Tibial nerve (tissue), 4 donors: ENCODE results near the gene CLDND1. TPM values are rescaled to one million over a fixed set of nuclear protein-coding genes. Genes with fewer than 3 reads are reported as not detected.

Experiments
- DNase-seq, 2 donors: peaks; one replicate each; pipeline ENCODE4 v3.0.0-alpha.2; 2019; ENCODE audit warnings: low spot score in 2 of 2
- H3K27ac ChIP-seq, 4 donors: fragments of 200-600 bp; sonication (generic) in 3 of 4; one replicate each; pipeline ENCODE4 v1.5.1; 2017 to 2019; ENCODE audit warnings: mild to moderate bottlenecking in 1 of 4
- H3K27me3 ChIP-seq, 2 donors: fragments of 200-600 bp; sonication (generic) in 1 of 2; one replicate each; pipeline versions ENCODE4 v1.5.1 to v1.6.0; 2017 to 2019
- H3K36me3 ChIP-seq, 3 donors: fragments of 200-600 bp; sonication (generic); one replicate each; pipeline ENCODE4 v1.5.1; 2018 to 2019
- H3K4me1 ChIP-seq, 4 donors: fragments of 200-600 bp; sonication (generic) in 3 of 4; one replicate each; pipeline ENCODE4 v1.5.1; 2017 to 2019
- H3K4me3 ChIP-seq, 4 donors: fragments of 200-600 bp; sonication (generic) in 3 of 4; one replicate each; pipeline ENCODE4 v1.5.1; 2017 to 2019; ENCODE audit warnings: mild to moderate bottlenecking in 1 of 4, moderate library complexity in 1 of 4
- H3K9me3 ChIP-seq, 4 donors: fragments of 200-600 bp; sonication (generic) in 3 of 4; one replicate each; pipeline ENCODE4 v1.5.1; 2017 to 2019
- CTCF ChIP-seq, 5 experiments: fragments of 200-600 bp in 3 of 5; fragments of 450-650 bp in 2 of 5; sonication (generic) in 3 of 5; IDR thresholded peaks; one replicate each; pipeline ENCODE4 v1.5.1; 2016 to 2019; ENCODE audit warnings: antibody characterized with exemption in 5 of 5, mild to moderate bottlenecking in 3 of 5, moderate library complexity in 2 of 5
- EP300 ChIP-seq, 2 donors: sonication (generic); formaldehyde crosslinking; IDR thresholded peaks; one replicate each; pipeline ENCODE4 v1.6.1; 2017; ENCODE audit warnings: antibody characterized with exemption in 2 of 2, mild to moderate bottlenecking in 1 of 2
- POLR2A ChIP-seq, 2 donors: fragments of 450-650 bp; IDR thresholded peaks; one replicate each; pipeline ENCODE4 v1.6.1; 2017; ENCODE audit warnings: antibody characterized with exemption in 2 of 2, mild to moderate bottlenecking in 2 of 2, moderate library complexity in 2 of 2
- WGBS, 2 donors: methylation state at CpG; one replicate each; pipeline ENCODE4 v1.1.5; 2018; 5-methylcytosine and 5-hydroxymethylcytosine counted together
- total RNA-seq, 4 donors: library from RNA; depleted of rRNA; stranded (reverse); fragments of >200 nt; gene quantifications; one replicate each; pipeline ENCODE4 v1.1.0, GENCODE V29; 2016

The CLDND1 gene
- total RNA-seq, 4 donors from 2014 or later = 106 to 191 (median 172) TPM

- 93 to 95% methylated on average over 1 of the region's 1 CpG for WGBS, 2 donors
- H3K4me3 ChIP-seq = no peak overlapping the region
Measured at GRCh38 chr3:98541695-98542094, 19.0 kb upstream of the CLDND1 start.

GRCh38 chr3:98540346-98540745 lies 17.6 kb upstream of the CLDND1 start:
- H3K4me3 ChIP-seq = no peak overlapping the region
- no peak for DNase-seq
- no peaks in the 10 kb centered on the region for H3K9me3 ChIP-seq
- no peaks in the 10 kb centered on the region for H3K27me3 ChIP-seq
- H3K36me3 ChIP-seq = peaks cover 0 to 2% (median 0%) of the 10 kb centered on the region in 3 donors
- no peaks in the 10 kb centered on the region for H3K4me1 ChIP-seq
- H3K27ac ChIP-seq = no peak overlapping the region
- TF ChIP-seq POLR2A (IDR thresholded peaks at IDR 0.05) (no peak), CTCF (IDR thresholded peaks at IDR 0.05) (no peak), EP300 (IDR thresholded peaks at IDR 0.05) (no peak)
- WGBS, 2 donors = 84 to 86% methylated on average over 3 of the region's 3 CpGs

More at GRCh38 chr3:98541695-98542094, 19.0 kb upstream of the CLDND1 start:
- no peaks in the 10 kb centered on the region for H3K36me3 ChIP-seq
- TF ChIP-seq CTCF (IDR thresholded peaks at IDR 0.05) = no peak
- TF ChIP-seq POLR2A (IDR thresholded peaks at IDR 0.05) = no peak
- TF ChIP-seq EP300 (IDR thresholded peaks at IDR 0.05) = no peak
- no peak for DNase-seq
- no peaks in the 10 kb centered on the region for H3K9me3 ChIP-seq
- H3K4me1 ChIP-seq = no peaks in the 10 kb centered on the region
- no peaks in the 10 kb centered on the region for H3K27me3 ChIP-seq
- H3K27ac ChIP-seq = no peak overlapping the region

- Histone ChIP-seq H3K27me3 (no peaks in the 10 kb centered on the region), H3K36me3 (peaks cover 0 to 2% (median 0%) of the 10 kb centered on the region in 3 donors), H3K9me3 (no peaks in the 10 kb centered on the region), H3K4me1 (no peaks in the 10 kb centered on the region), H3K4me3 (no peak overlapping the region), H3K27ac (peak overlapping the region in 1 of 4 donors; percentile 37)
- no peak for TF ChIP-seq POLR2A (IDR thresholded peaks at IDR 0.05)
- TF ChIP-seq CTCF (IDR thresholded peaks at IDR 0.05) = no peak
- TF ChIP-seq EP300 (IDR thresholded peaks at IDR 0.05) = no peak
- 88 to 93% methylated on average over 6 of the region's 6 CpGs for WGBS, 2 donors
- DNase-seq = no peak
Measured at GRCh38 chr3:98536456-98537017, 13.8 kb upstream of the CLDND1 start.

- Histone ChIP-seq H3K27ac (no peak overlapping the region), H3K27me3 (no peaks in the 10 kb centered on the region), H3K4me1 (no peaks in the 10 kb centered on the region), H3K9me3 (no peaks in the 10 kb centered on the region), H3K36me3 (peaks cover 0 to 2% (median 0%) of the 10 kb centered on the region in 3 donors), H3K4me3 (no peak overlapping the region)
- 87 to 91% methylated on average over 1 of the region's 1 CpG for WGBS, 2 donors
- TF ChIP-seq POLR2A (IDR thresholded peaks at IDR 0.05) (no peak), CTCF (IDR thresholded peaks at IDR 0.05) (no peak), EP300 (IDR thresholded peaks at IDR 0.05) (no peak)
- DNase-seq = no peak
Measured at GRCh38 chr3:98534734-98535133, 12.0 kb upstream of the CLDND1 start.

GRCh38 chr3:98534168-98534567 lies 11.5 kb upstream of the CLDND1 start:
- peak overlapping the region in 1 of 4 donors; percentile 24 for H3K4me3 ChIP-seq
- TF ChIP-seq POLR2A (IDR thresholded peaks at IDR 0.05) = no peak
- H3K36me3 ChIP-seq = peaks cover 0 to 2% (median 0%) of the 10 kb centered on the region in 3 donors
- no peaks in the 10 kb centered on the region for H3K27me3 ChIP-seq
- H3K27ac ChIP-seq = peak overlapping the region in 1 of 4 donors; percentile 31
- no peak for DNase-seq
- H3K9me3 ChIP-seq = no peaks in the 10 kb centered on the region
- WGBS, 2 donors = 94 to 97% methylated on average over 2 of the region's 2 CpGs
- no peaks in the 10 kb centered on the region for H3K4me1 ChIP-seq
